HG03060 (cell line): ENCODE measurements around the gene TRAFD1.
"Not testable (repeated sequence)": the region's sequence is repeated elsewhere in the genome, so short reads cannot be mapped to it uniquely, and the experiment has no call there.

Experiments used
- ATAC-seq: cut with Tn5 transposase; IDR thresholded peaks from one replicate; pipeline ENCODE4 v1.9.1; 2021; ENCODE audit warnings: low read depth, moderate number of reproducible peaks; ENCODE audit not compliant: unreplicated experiment

TRAFD1 gene

DNA sequence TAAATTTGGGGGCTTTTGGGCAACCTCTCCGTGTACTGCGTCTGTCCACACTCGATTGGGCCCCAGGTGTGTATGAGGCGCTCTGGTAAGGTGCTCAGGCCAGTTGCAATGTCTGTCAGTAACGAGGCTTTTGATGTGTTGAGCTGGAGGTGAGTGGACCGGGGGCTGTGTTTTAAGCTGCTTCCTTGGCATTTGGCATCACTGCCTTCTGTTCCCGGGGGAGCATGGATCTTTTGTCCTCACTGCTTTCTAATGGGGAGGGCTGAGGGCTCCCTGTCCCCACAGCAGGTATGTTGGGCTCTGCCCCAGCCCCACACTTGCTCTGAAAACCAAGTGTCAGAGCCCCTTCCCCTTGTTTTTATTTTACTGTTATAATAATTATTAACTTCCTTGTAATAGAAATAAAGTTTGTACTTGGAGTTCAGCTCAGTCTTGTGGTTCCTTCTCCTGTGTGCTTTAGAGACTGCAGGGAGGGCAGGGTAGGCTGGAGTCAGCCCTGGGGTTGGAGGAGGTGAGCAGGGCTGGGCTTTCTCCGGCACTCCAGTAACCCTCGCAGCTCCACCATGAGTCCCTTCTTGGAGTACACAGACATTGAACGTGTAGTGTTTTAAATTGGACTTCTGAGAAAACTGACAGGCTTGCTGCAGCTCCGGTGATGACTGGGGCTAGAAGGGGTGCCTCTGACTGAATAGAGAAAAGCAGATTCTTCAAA lies 28.0 kb downstream of the TRAFD1 start:
- ATAC-seq: no peak

DNA sequence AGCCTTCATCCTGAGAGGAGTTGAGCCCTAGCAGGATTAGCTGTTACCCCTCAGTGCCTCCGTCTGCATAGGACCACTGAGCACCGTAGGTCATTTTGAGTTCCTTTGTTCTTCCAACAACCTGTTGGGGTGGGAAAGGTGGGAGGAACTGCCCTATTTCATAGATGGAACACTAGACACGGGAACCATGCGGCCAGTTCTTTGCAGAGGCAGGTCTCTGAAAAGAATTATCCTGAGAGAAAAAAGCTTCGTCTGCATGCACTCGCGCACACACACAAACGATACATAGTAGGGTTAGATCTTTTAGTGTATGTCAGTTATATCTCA lies 28.5 kb downstream of the TRAFD1 start:
- ATAC-seq: no peak

DNA sequence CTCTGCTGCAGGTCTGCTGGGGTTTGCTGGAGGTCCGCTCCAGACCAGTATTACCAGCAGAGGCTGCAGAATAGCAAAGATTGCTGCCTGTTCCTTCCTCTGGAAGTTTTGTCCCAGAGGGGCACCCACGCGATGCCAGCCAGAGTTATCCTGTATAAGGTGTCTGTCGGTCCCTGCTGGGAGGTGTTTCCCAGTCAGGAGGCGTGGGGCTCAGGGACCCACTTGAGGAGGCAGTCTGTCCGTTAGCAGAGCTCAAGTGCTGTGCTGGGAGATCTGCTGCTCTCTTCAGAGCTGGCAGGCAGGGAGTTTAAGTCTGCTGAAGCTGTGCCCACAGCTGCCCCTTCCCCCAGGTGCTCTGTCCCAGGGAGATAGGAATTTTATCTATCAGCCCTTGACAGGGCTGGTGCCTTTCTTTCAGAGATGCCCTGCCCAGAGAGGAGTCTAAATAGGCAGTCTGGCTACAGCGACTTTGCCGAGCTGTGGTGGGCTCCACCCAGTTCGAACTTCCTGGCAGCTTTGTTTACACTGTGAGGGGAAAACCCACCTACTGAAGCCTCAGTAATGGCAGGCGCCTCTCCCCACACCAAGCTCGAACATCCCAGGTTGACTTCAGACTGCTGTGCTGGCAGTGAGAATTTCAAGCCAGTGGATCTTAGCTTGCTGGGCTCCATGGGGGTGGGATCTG lies 33.2 kb downstream of the TRAFD1 start:
- ATAC-seq: not testable (repeated sequence)

DNA sequence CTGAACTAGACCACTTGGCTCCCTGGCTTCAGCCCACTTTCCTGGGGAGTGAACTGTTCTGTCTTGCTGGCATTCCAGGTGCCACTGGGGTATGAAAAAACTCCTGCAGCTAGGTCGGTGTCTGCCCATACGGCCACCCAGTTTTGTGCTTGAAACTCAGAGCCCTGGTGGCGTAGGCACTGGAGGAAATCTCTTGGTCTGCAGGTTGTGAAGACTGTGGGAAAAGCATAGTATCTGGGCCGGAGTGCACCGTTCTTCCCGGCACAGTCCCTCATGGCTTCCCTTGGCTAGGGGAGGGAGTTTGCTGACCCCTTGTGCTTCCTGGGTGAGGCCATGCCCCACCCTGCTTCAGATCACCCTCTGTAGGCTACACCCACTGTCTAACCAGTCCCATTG lies 33.8 kb downstream of the TRAFD1 start:
- no peak for ATAC-seq

DNA sequence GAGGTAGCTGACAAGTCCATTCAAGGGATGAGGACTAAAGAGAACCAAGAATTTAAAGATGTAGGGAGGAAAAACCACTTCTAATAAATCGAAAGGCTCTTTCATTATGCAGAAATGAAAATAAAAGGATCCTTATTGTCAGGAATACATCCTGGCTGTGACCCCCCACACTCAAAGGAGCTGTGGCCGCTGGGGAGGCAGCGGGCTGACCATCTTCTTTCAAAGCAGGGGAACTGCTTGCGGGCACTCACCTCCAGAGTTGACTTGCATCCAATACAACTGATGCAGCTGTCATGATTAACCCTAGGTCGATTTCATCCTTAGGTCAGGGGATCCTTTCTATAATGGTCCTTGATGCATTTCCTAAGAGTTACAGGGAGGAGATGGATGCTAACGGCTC lies 35.3 kb downstream of the TRAFD1 start:
- ATAC-seq: no peak

DNA sequence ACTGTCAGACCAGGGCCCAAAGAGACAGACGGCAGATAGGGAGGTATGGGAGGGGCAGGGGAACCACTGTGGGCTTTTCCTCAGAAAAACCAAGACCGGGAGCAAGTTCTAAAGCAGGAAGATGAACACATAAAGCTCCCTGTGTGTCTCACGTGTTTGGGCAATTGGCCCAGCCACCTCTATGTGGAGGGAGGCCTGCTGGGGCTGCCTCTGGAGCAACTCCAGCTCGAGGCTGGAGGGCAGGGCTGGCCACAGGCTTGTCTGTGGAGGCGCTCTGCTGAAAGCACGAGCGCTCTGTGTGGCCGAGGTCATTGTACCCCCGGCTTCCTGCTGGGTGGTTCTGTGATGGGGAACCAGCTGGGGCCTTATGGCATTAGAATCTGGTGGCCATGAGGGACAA lies 36.4 kb downstream of the TRAFD1 start:
- no peak for ATAC-seq

DNA sequence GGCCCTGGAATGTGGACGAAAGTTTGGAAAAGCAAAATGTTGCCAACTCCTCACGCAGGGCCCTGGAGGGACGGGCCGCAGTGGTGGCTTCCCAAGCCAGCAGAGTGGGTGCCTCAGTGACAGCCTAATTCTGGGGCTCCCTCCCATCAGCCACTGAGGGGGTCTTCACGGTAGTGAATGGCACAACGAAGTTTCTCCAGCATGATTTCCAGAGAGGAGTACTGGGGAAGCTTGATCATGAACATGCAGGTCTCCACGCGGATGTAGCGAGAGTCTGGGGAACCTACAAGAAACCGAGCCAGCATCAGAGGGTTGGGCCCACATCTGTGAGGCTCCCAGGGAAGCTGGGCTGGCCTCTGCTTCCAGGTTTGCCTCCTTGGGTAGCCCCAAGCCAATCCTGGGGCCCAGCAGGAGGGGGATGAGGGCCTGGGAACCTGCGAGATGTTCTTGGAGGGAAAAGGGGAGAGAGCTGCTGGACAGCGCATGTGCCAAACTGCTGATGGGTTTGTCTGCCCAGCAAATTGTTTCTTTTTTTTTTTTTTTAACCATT lies 37.0 kb downstream of the TRAFD1 start:
- no peak for ATAC-seq

DNA sequence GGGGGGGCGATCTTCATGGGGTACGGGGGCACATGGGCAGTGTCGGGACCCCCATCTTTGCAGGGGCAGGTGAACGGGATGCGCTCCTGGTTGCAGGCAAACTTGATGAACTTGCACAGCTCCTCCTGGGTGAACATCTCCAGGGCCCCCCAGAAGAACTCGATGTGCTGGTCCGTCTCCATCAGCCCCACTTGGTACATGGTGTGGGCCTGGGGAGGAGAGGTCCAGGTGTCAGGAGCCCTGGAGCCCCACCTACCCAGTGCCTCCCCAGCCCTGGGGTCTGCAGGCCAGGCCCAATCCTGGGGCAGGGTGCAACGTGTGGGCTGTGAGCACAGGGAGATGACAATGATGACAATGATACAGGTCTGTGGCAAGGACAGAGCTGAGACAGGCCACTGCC lies 37.7 kb downstream of the TRAFD1 start:
- no peak for ATAC-seq

DNA sequence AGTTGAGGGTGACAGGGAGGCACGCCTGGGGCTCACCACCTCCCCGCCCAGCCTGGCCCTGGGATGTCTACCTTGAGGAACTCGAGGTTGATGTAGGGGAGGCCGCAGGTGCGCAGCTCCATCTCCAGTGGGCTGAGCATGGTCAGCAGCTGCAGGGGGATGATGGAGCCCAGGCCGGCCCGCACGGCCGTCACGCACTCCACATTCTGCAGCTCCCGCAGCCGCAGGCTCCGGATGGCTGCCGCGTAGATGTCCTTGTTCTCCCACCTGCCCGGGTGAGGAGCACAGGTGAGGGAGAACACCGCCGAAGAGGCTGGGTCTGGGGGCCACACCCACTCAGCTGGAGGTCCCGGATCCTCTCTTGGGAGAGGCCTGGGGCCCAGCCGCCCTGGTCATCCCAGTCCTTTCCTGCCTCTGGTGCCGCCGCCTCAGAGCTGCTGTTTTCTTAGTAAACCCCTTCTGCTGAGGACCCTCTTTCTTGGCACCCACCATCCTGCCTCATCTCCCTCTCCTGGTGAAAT lies 38.2 kb downstream of the TRAFD1 start:
- ATAC-seq: no peak

DNA sequence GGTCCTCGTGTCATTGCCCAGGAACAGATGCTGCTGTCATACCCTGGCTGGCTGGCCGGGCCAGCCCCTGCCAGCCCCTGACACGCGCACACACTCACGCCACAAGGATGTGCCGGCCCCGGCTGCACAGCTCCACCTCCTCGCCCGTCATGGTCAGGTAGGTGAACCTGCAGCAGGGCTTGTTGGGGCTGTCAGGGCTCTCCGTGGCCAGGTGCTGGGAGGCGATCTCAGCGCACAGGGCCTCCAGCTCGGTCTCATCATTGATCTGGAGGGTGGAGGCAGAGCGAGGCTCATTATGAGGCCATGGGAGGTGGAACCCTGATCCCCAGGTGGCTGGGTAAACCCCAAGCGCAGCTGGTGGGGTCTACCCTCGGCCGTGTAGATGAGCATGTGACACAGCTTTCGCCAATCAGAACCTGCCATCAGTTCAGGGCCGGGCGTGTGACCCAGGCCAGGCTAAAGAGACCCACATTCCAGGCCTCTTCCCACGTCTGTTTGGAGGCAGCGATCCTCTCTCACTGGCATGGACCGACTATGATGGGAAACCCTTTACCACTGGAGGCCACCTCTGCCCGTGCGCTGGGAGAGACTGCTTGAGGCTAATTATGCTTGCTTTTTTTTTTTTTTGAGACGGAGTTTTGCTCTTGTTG lies 38.8 kb downstream of the TRAFD1 start:
- no peak for ATAC-seq

DNA sequence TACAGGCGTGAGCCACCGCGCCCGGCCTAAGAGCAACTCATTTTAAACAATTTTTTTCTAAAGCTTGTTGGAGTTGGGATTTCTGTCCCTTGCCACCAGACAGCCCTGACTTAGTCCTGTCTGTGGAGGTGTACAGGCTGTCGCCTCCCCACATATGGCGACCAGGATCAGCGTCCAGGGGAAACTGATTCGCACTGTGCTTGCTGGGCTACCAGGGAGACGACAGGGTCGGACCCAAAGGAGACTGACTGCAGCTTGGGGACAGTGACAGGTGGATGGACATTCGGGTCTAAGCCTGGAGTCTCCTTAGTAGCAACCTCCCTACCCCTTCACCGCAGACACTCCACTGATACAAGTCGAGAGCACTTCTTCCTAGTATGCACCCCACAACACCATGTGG lies 40.3 kb downstream of the TRAFD1 start:
- no peak for ATAC-seq

DNA sequence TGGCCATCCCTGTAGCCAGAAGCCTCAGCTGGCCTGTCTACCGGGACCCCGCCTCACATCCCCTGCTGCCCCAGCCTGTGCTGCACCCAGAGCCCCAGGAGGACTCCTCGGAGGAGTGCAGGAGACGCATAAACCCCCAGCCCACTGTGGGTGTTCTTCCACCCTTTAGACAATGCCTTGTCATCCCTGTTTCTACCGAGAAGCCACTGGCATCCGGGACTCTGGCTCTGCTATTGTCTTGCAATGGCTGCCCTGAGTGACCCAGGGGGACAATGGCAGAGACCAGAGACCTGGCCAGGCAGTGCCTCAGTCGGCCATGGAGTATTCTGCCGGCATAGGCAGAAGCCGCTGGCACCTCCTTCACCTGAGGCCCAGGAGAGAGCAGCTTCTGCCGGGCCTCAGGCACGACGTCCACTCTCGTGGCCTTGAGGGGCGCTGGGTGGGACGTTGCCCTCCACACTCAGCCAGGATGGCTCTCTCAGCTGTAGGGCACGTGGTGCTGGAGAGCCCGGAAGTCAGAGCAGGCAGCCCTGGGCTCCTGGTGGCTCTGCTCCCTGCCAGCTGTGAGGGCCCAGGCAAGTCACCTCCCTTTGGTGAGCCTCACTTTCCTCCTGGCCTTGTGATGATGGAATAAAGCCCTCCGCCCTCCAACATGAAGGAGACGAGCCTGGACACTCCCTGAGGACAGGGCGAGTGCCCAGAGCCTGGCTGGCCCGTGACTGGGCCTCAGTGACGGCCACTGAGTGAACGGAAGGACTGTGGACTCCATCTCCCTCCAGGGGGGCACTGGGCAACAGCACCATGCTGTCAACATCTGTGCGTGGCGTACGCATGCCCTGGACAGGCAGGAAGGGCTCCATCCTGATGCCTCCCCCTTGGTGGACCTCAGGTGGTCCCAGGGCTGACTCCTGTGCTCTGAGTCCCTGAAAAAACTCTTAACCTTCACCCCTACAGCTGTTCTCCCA lies 41.0 kb downstream of the TRAFD1 start:
- ATAC-seq: no peak

DNA sequence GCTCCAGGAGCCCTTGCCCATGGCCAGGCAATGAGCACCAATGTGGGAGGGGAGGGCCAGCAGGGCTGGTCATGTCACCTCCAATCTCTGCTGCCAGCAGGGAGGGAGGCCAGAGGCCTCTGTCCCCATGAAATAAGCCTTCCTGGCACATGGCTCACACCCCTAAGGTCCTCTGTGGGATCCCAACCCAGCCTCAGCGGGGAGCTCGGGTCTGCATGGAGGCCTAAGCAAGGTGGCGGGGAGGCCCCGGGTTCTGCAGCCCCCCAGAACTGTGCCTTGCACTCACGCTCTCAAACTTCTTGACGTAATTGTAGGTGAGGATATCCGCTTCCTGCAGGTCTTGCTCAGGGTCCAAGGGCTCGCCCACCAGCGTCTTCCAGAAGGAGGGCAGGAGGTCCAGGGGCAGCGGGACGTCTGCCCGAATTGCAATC lies 41.7 kb downstream of the TRAFD1 start:
- no peak for ATAC-seq

DNA sequence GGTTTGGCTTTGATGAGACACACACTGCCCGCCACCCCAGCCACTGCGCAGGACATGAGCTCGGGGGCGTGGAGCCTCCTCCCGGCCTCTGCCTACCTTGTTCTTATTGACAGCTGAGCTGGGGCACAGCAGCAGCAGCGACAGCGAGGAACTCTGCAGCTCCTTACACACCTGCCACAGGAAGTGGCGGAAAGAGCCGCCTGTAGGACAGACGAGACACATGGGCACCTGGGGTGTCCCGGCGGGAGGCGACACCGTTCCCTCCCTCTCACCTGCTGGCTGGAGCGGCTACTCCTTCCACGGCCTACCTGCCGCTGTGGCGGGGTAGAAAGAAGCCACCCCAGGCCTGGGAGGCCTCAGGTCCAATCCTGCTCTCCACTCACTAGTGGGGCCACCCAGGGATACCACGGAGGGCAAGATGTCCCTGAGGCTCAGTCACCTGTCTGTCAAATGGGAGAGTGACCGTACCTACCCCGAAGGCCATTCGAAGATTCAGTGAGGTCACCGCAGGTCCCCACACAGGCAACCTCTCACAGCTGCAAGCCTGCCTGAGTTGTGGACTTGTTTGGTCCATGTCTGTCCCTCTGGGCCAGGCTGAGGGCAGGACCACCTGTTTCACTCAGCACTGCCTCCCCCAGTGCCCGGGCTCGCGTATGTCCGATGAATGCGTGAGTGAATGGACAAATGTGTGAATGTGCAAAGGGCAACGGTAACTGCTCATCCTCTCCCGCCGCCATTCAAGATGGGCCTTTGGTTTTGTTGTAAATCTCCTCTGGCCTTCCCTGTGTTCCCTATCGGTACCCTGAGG lies 42.6 kb downstream of the TRAFD1 start:
- ATAC-seq: no peak

DNA sequence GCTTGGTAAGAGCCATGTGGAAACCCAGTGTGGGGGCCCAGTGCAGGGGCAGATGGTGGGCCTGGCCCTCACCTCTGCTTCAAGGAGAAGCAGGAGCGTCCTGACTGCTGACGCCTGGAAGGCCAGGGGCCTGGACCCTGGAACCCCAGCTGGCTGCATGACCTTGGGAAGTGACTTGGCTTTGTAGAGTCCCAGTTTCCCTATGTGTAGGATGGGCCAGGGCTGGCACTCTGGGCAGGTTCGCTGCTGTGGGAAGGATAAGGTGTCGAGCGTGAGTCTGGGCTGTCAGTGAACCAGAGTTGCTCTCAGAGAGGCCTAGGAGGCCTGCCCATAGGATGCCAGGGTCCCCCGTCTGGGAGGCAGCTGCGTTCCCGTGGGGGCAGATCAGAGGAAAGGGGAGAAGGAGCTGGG lies 43.2 kb downstream of the TRAFD1 start:
- no peak for ATAC-seq

DNA sequence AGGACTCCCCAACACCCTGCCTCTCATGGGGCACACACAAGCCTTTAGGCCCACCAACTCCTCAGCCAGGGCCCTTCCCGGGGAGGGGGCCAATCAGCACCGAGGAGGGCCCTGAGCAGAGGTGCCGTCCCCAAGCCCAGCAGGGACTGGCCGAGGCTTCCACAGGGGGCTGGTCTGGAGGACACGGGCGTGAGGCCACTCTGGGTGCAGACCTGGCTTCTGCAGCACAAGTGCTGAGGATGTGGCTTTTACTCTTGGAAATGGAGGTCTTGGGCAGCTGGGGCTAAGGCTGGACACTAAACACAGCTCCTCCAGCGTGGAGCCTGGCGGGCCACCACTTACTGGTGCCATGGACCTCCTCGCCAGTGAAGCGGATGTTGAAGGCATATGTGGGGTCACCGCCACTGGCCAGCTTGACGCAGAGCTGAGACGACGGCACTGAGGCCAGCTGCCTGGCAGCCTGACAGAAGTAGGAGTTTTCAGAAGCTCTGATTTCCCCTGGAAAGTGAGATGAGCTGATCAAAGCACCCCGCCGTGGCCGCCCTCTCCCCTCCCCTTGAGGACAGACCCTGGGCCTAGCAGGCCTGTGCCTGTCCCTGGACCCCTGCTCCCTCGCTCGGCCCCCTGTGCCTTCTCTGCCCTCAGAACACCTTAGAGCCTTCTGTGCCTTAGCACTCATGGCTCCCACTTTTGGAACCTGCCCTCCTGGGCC lies 44.0 kb downstream of the TRAFD1 start:
- ATAC-seq: no peak

DNA sequence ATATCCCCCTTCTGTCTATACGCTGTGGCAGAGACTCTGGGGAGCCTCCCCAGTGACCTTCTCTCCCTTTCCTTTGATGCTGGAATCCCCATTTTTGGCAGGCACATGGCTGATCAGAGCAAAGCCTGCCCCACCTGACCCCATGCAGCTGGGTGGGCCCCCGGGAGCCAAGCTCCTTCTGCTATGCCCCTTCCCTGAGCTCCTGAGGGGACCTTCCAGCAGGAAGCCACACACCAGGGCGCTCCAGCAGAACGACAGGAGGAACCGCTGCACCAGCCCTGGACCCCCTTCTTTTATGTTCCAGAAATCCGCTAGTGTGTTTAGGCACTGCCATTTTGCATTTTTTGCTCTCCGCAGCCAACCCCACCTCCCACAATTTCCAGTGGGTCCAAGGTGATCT lies 44.6 kb downstream of the TRAFD1 start:
- no peak for ATAC-seq

DNA sequence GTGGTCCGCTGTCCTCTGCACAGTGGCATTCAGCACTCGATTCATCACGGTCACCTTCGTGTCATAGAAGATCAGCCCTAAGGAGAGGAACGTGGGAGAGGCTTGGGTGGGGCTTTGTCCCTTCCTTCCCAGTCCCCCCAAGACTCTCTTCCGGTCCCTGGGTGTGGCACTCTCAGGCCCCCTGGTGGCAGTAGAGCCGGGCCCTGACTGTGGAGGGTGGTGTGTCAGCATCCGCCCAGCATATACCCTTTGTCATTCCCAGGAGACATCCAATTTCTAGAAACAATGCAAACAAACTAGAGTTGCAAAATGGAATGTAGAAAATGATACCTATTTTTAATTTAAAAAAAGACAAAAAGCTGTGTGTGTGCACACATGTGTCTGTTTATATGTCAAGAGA lies 45.0 kb downstream of the TRAFD1 start:
- no peak for ATAC-seq
